T-cell (primary cell): ENCODE data around the gene JDP2. TPM values are rescaled to one million over a fixed set of nuclear protein-coding genes. Genes with fewer than 3 reads are reported as not detected.

Experiments used
- ATAC-seq, 4 experiments: fragments of 200-7000 bp in 3 of 4; fragments of 150-1000 bp in 1 of 4; cut with Tn5 transposase; replicated peaks in 1 of 4; 1 replicate in 3 of 4; 2 replicates in 1 of 4; pipeline ENCODE4 v1.10.0; 2021; ENCODE audit warnings: moderate library complexity in 3 of 4, mild to moderate bottlenecking in 2 of 4, moderate number of reproducible peaks in 1 of 4
- CTCF ChIA-PET, 2 donors: fragments of 300-600 bp; sonication (Branson Sonifier 250); formaldehyde crosslinking; loops; one replicate each; lab custom pipeline; 2022; ENCODE audit warnings: antibody characterized with exemption in 2 of 2; lab: Charles Lee
- POLR2A ChIA-PET, 2 donors: fragments of 300-600 bp; sonication (Branson Sonifier 250); formaldehyde crosslinking; loops; one replicate each; lab custom pipeline; 2022; ENCODE audit warnings: antibody characterized with exemption in 2 of 2; lab: Charles Lee
- DNase-seq, 35 experiments: peaks; one replicate each; pipeline versions ENCODE4 v3.0.0 to v3.0.0-alpha.2; 2013 to 2023
- H3K27ac ChIP-seq: one replicate; pipeline ENCODE4 v1.5.1; 2013; ENCODE audit warnings: low read length
- H3K27me3 ChIP-seq, 2 experiments: replicated peaks in 1 of 2; 1 replicate in 1 of 2; 2 replicates in 1 of 2; pipeline versions ENCODE4 v1.6.1 to v1.7.0; 2013; ENCODE audit warnings: low read length in 1 of 2, mixed read lengths in 1 of 2; ENCODE audit not compliant: control insufficient read depth in 2 of 2, insufficient read depth in 2 of 2; ENCODE audit errors: extremely low read depth in 1 of 2
- H3K36me3 ChIP-seq, 2 donors: 1 replicate in 1 of 2; 2 replicates in 1 of 2; pipeline versions ENCODE4 v1.6.1 to v1.7.0; 2013; ENCODE audit warnings: low read length in 1 of 2; ENCODE audit not compliant: control insufficient read depth in 2 of 2, insufficient read depth in 1 of 2; ENCODE audit errors: extremely low read depth in 1 of 2
- H3K4me1 ChIP-seq, 2 experiments: 1 replicate in 1 of 2; 2 replicates in 1 of 2; pipeline versions ENCODE4 v1.6.1 to v1.7.0; 2013; ENCODE audit warnings: low read length in 2 of 2, mixed read lengths in 1 of 2; ENCODE audit not compliant: insufficient read depth in 2 of 2, control insufficient read depth in 1 of 2; ENCODE audit errors: extremely low read depth in 1 of 2
- H3K4me3 ChIP-seq, 2 donors: 1 replicate in 1 of 2; 2 replicates in 1 of 2; pipeline versions ENCODE4 v1.5.1 to v1.7.0; 2013; ENCODE audit warnings: mild to moderate bottlenecking in 2 of 2, low read length in 1 of 2, moderate library complexity in 1 of 2; ENCODE audit not compliant: control insufficient read depth in 1 of 2; ENCODE audit errors: extremely low read depth in 1 of 2
- H3K9me3 ChIP-seq: 2 replicates; pipeline ENCODE4 v1.7.0; 2013
- H3K27ac Mint-ChIP-seq, 2 donors: one replicate each; pipeline ENCODE4 v1.8.0; 2020 to 2021; ENCODE audit warnings: mild to moderate bottlenecking in 2 of 2, mixed read lengths in 2 of 2
- H3K27me3 Mint-ChIP-seq, 2 donors: one replicate each; pipeline ENCODE4 v1.8.0; 2021 to 2022; ENCODE audit warnings: mixed read lengths in 2 of 2
- H3K36me3 Mint-ChIP-seq: one replicate; pipeline ENCODE4 v1.8.0; 2021; ENCODE audit warnings: mixed read lengths
- H3K4me1 Mint-ChIP-seq, 3 donors: one replicate each; pipeline ENCODE4 v1.8.0; 2020 to 2022; ENCODE audit warnings: mixed read lengths in 3 of 3, mild to moderate bottlenecking in 1 of 3
- H3K4me3 Mint-ChIP-seq, 3 donors: one replicate each; pipeline ENCODE4 v1.8.0; 2020 to 2022; ENCODE audit warnings: mild to moderate bottlenecking in 3 of 3, mixed read lengths in 3 of 3, moderate library complexity in 3 of 3
- H3K9me3 Mint-ChIP-seq, 3 donors: one replicate each; pipeline ENCODE4 v1.8.0; 2020 to 2022; ENCODE audit warnings: mixed read lengths in 3 of 3
- WGBS: methylation state at CpG from one replicate; pipeline ENCODE4 v1.1.5; 2013; ENCODE audit warnings: missing lambda C conversion rate; ENCODE audit not compliant: insufficient coverage; 5-methylcytosine and 5-hydroxymethylcytosine counted together
- total RNA-seq, 35 experiments: library from RNA in 6 of 35; stranded (reverse) in 6 of 35; fragments of 120-200 nt in 1 of 35; gene quantifications; one replicate each; pipeline versions ENCODE4 v1.2.1 to v1.2.4 and lab custom pipeline; 2013 to 2026

The JDP2 gene
- total RNA-seq, 5 donors from 2014 or later (not counting 1 experiment from before 2014, with no cell fraction given), result 0.45 to 0.93 (median 0.76) TPM

GRCh38 chr14:75453817-75454434 is 26.1 kb downstream of the JDP2 start:
- peaks cover 0 to 8% of the 10 kb centered on the region in 2 donors for H3K27me3 Mint-ChIP-seq
- 40% methylated on average over 3 of the region's 14 CpGs for WGBS
- H3K4me1 ChIP-seq, result peaks cover 0 to 3% of the 10 kb centered on the region in 2 experiments
- no peak overlapping the region for H3K4me3 Mint-ChIP-seq
- ChIA-PET POLR2A (no interaction called here), CTCF (interaction anchor here (0.5 to 1.0 kb wide), 4 partner anchors 146 to 1335 kb away, joined by 3 to 8 read pairs (median 4); no protein-coding TSS in a partner anchor)
- no peaks in the 10 kb centered on the region for H3K9me3 ChIP-seq
- H3K36me3 Mint-ChIP-seq, result peaks cover 5% of the 10 kb centered on the region
- no peaks in the 10 kb centered on the region for H3K9me3 Mint-ChIP-seq
- ATAC-seq, result no peak
- no peak overlapping the region for H3K27ac Mint-ChIP-seq
- no peak overlapping the region for H3K4me3 ChIP-seq
- H3K27me3 ChIP-seq, result peaks cover 0 to 23% of the 10 kb centered on the region in 2 experiments
- no peak overlapping the region for H3K27ac ChIP-seq
- peaks cover 0 to 5% (median 0%) of the 10 kb centered on the region in 3 donors for H3K4me1 Mint-ChIP-seq
- no peaks in the 10 kb centered on the region for H3K36me3 ChIP-seq
- peak in 20 of 35 experiments; percentile 5 to 46 (median 12) for DNase-seq

GRCh38 chr14:75454963-75455546 is 27.2 kb downstream of the JDP2 start:
- Mint-ChIP-seq H3K4me3 (no peak overlapping the region), H3K27ac (no peak overlapping the region), H3K4me1 (peaks cover 0 to 8% (median 0%) of the 10 kb centered on the region in 3 donors), H3K27me3 (peaks cover 0 to 7% of the 10 kb centered on the region in 2 donors), H3K36me3 (peaks cover 5% of the 10 kb centered on the region), H3K9me3 (no peaks in the 10 kb centered on the region)
- 78% methylated on average over 10 of the region's 12 CpGs for WGBS
- ChIA-PET POLR2A (no interaction called here), CTCF (no interaction called here)
- DNase-seq, result no peak
- H3K27ac ChIP-seq, result no peak overlapping the region
- ATAC-seq, result no peak
- no peak overlapping the region for H3K4me3 ChIP-seq
- H3K27me3 ChIP-seq, result peaks cover 0 to 23% of the 10 kb centered on the region in 2 experiments
- H3K9me3 ChIP-seq, result no peaks in the 10 kb centered on the region
- H3K36me3 ChIP-seq, result no peaks in the 10 kb centered on the region
- H3K4me1 ChIP-seq, result peaks cover 0 to 4% of the 10 kb centered on the region in 2 experiments

- POLR2A ChIA-PET, result no interaction called here
- no peak overlapping the region for H3K27ac Mint-ChIP-seq
These were observed 28.5 kb downstream of the JDP2 start for GRCh38 chr14:75456069-75456996.

DNA sequence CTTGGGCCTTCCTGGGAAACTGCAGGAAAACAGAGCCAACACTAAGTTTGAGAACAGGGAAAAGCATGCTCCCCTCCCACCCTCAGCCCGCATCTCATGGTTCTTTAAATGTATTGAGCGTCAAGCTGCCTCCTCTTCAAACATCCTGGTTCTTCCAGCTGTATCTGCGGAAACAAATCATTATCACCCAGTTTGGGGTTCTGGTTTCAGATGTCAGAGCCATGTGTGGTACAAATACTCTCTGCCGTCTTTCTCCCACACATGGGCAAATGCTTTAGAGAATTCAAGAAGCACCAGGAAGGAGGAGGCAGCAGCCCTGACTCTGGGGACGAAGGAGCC is 29.1 kb downstream of the JDP2 start:
- Mint-ChIP-seq H3K36me3 (peaks cover 5% of the 10 kb centered on the region), H3K4me1 (peaks cover 0 to 8% (median 0%) of the 10 kb centered on the region in 3 donors), H3K4me3 (no peak overlapping the region), H3K9me3 (no peaks in the 10 kb centered on the region), H3K27ac (no peak overlapping the region), H3K27me3 (peaks cover 0 to 5% of the 10 kb centered on the region in 2 donors)
- no peaks in the 10 kb centered on the region for H3K36me3 ChIP-seq
- H3K9me3 ChIP-seq, result no peaks in the 10 kb centered on the region
- peaks cover 0 to 10% of the 10 kb centered on the region in 2 experiments for H3K27me3 ChIP-seq
- ATAC-seq, result no peak
- 92% methylated on average over 3 of the region's 5 CpGs for WGBS
- no peak overlapping the region for H3K4me3 ChIP-seq
- H3K27ac ChIP-seq, result no peak overlapping the region
- peaks cover 0 to 4% of the 10 kb centered on the region in 2 experiments for H3K4me1 ChIP-seq
- ChIA-PET POLR2A (no interaction called here), CTCF (no interaction called here)
- no peak for DNase-seq

More at GRCh38 chr14:75456069-75456996, 28.5 kb downstream of the JDP2 start:
- H3K27me3 Mint-ChIP-seq, result peaks cover 0 to 5% of the 10 kb centered on the region in 2 donors
- CTCF ChIA-PET, result no interaction called here
- no peak overlapping the region for H3K4me3 Mint-ChIP-seq
- DNase-seq (peak in 2 of 35 experiments; percentile 10 to 12), ATAC-seq (peak in 1 of 4 experiments; percentile 24)
- Histone ChIP-seq H3K36me3 (no peaks in the 10 kb centered on the region), H3K4me3 (no peak overlapping the region), H3K27me3 (peaks cover 0 to 12% of the 10 kb centered on the region in 2 experiments), H3K4me1 (peaks cover 0 to 4% of the 10 kb centered on the region in 2 experiments), H3K9me3 (no peaks in the 10 kb centered on the region), H3K27ac (no peak overlapping the region)
- peaks cover 0 to 8% (median 0%) of the 10 kb centered on the region in 3 donors for H3K4me1 Mint-ChIP-seq
- no peaks in the 10 kb centered on the region for H3K9me3 Mint-ChIP-seq
- 90% methylated on average over 8 of the region's 16 CpGs for WGBS
- H3K36me3 Mint-ChIP-seq, result peaks cover 5% of the 10 kb centered on the region

GRCh38 chr14:75457648-75458165 is 29.9 kb downstream of the JDP2 start:
- peaks cover 0 to 2% of the 10 kb centered on the region in 2 experiments for H3K27me3 ChIP-seq
- no peaks in the 10 kb centered on the region for H3K36me3 ChIP-seq
- Mint-ChIP-seq H3K27me3 (peaks cover 0 to 5% of the 10 kb centered on the region in 2 donors), H3K36me3 (peaks cover 5% of the 10 kb centered on the region), H3K9me3 (no peaks in the 10 kb centered on the region), H3K4me3 (no peak overlapping the region), H3K4me1 (peaks cover 0 to 8% (median 0%) of the 10 kb centered on the region in 3 donors), H3K27ac (no peak overlapping the region)
- H3K4me1 ChIP-seq, result peaks cover 0 to 4% of the 10 kb centered on the region in 2 experiments
- ChIA-PET CTCF (no interaction called here), POLR2A (interaction anchor here in 1 of 2 donors (0.8 kb wide), 1 partner anchor 25 kb away, joined by 6 read pairs; no protein-coding TSS in a partner anchor)
- no peak for ATAC-seq
- no peaks in the 10 kb centered on the region for H3K9me3 ChIP-seq
- 88% methylated on average over 5 of the region's 10 CpGs for WGBS
- no peak overlapping the region for H3K27ac ChIP-seq
- no peak overlapping the region for H3K4me3 ChIP-seq
- no peak for DNase-seq

DNA sequence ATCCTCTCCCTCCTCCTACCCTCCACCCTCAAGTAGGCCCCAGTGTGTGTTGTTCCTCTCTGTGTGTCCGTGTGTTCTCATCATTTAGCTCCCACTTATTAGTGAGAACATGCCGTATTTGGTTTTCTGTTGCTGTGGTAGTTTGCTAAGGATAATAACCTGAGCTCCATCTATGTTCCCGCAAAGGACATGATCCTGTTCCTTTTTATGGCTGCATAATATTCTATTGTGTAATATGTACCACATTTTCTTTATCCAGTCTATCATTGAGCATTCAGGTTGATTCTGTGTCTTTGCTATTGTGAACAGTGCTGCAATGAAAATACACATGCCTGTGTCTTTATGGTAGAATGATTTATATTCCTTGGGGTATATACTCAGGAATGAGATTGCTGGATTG is 30.5 kb downstream of the JDP2 start:
- POLR2A ChIA-PET, result interaction anchor here in 1 of 2 donors (0.8 kb wide), 1 partner anchor 25 kb away, joined by 6 read pairs; no protein-coding TSS in a partner anchor
- Histone ChIP-seq H3K27me3 (peaks cover 0 to 2% of the 10 kb centered on the region in 2 experiments), H3K36me3 (no peaks in the 10 kb centered on the region), H3K9me3 (no peaks in the 10 kb centered on the region), H3K27ac (no peak overlapping the region), H3K4me3 (no peak overlapping the region), H3K4me1 (peaks cover 0 to 4% of the 10 kb centered on the region in 2 experiments)
- Mint-ChIP-seq H3K27ac (no peak overlapping the region), H3K36me3 (peaks cover 5% of the 10 kb centered on the region), H3K9me3 (no peaks in the 10 kb centered on the region), H3K4me3 (no peak overlapping the region), H3K4me1 (peaks cover 0 to 8% (median 0%) of the 10 kb centered on the region in 3 donors), H3K27me3 (peaks cover 0 to 5% of the 10 kb centered on the region in 2 donors)
- ATAC-seq (no peak), DNase-seq (no peak)
- CTCF ChIA-PET, result no interaction called here
- no CpG with 5 or more reads among the region's 3 CpGs for WGBS
